OCI-LY7 (cell line): ENCODE results near the gene FAM161B.

Experiments
- EZH2phosphoT487 ChIP-seq: fragments of 200-600 bp; sonication (generic); IDR thresholded peaks from 2 replicates; pipeline ENCODE4 v1.6.1; 2018; ENCODE audit warnings: low read depth, borderline replicate concordance, mild to moderate bottlenecking, mixed run types, antibody characterized with exemption, low read length, moderate library complexity, mixed read lengths
- TF ChIP-seq, protein P1 (sequence below): fragments of 200-600 bp; sonication (generic); conservative IDR thresholded peaks from 2 replicates; pipeline ENCODE4 v1.5.1; 2014; ENCODE audit warnings: mild to moderate bottlenecking, antibody characterized with exemption, low read length, moderate library complexity, mixed read lengths

DNA sequence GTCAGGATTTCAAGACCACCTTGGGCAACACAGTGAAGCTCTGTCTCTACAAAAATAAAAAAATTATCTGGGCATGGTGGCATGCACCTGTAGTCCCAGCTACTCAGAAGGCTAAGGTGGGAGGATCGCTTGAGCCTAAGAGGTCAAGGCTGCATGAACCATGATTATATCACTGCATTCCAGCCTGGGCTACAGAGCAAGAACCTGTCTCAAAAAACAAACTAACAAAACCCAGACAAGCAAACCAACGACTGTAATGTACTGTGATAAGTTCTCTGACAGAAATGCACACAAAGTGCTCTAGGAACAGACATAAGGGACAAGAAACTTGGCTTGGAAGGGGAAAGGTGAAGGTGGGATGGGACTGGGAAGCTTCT, 46.8 kb upstream of the FAM161B start:
- TF ChIP-seq, protein P1, sequence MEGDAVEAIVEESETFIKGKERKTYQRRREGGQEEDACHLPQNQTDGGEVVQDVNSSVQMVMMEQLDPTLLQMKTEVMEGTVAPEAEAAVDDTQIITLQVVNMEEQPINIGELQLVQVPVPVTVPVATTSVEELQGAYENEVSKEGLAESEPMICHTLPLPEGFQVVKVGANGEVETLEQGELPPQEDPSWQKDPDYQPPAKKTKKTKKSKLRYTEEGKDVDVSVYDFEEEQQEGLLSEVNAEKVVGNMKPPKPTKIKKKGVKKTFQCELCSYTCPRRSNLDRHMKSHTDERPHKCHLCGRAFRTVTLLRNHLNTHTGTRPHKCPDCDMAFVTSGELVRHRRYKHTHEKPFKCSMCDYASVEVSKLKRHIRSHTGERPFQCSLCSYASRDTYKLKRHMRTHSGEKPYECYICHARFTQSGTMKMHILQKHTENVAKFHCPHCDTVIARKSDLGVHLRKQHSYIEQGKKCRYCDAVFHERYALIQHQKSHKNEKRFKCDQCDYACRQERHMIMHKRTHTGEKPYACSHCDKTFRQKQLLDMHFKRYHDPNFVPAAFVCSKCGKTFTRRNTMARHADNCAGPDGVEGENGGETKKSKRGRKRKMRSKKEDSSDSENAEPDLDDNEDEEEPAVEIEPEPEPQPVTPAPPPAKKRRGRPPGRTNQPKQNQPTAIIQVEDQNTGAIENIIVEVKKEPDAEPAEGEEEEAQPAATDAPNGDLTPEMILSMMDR, result no peak
- no peak for TF ChIP-seq EZH2phosphoT487
